Stomach (tissue), 4 donors: Measurements from ENCODE around the gene SLC17A7.
A peak's percentile ranks its signal among the peaks of the same experiment; 100 is the strongest.

Experiments used
- CTCF ChIP-seq, 7 experiments: fragments of 450-650 bp in 4 of 7; fragments of 200-600 bp in 3 of 7; sonication (generic) in 3 of 7; IDR thresholded peaks; one replicate each; pipeline ENCODE4 v1.5.1; 2016 to 2019; ENCODE audit warnings: antibody characterized with exemption in 7 of 7, control low read depth in 2 of 7, mild to moderate bottlenecking in 1 of 7
- EP300 ChIP-seq: sonication (generic); formaldehyde crosslinking; IDR thresholded peaks from one replicate; pipeline ENCODE4 v1.6.1; 2017; ENCODE audit warnings: antibody characterized with exemption
- POLR2A ChIP-seq, 4 donors: fragments of 450-650 bp; IDR thresholded peaks; one replicate each; pipeline ENCODE4 v1.6.1; 2016; ENCODE audit warnings: antibody characterized with exemption in 4 of 4, control low read depth in 2 of 4, mild to moderate bottlenecking in 1 of 4, moderate library complexity in 1 of 4
- POLR2AphosphoS5 ChIP-seq, 3 donors: sonication (generic); formaldehyde crosslinking; IDR thresholded peaks; one replicate each; pipeline ENCODE4 v1.6.1; 2016; ENCODE audit warnings: antibody characterized with exemption in 3 of 3

GRCh38 chr19:49451430-49452181, 10.3 kb upstream of the SLC17A7 start, which contains the start of gene PIH1D1:
- TF ChIP-seq CTCF (IDR thresholded peaks at IDR 0.05) (peak in 1 of 7 experiments; percentile 20), POLR2AphosphoS5 (IDR thresholded peaks at IDR 0.05) (peak; percentile 72 to 98 (median 84)), EP300 (no peak), POLR2A (IDR thresholded peaks at IDR 0.05) (no peak)
